Measurements from ENCODE around the gene PAX3. TPM values are rescaled to one million over a fixed set of nuclear protein-coding genes. Genes with fewer than 3 reads are reported as not detected.

PAX3 gene
- total and polyA plus RNA-seq, 9 donors = not detected

- no peak overlapping the region for H3K27ac ChIP-seq
- intact Hi-C loops (cut with DNase I) = no loop called here
- TF ChIP-seq POLR2A (IDR thresholded peaks at IDR 0.05) (no peak), EP300 (IDR thresholded peaks at IDR 0.05) (no peak), CTCF (IDR thresholded peaks at IDR 0.05) (no peak)
- 51 to 71% (median 65%) methylated on average over 3 of the region's 3 CpGs for WGBS, 3 donors
- no peaks in the 10 kb centered on the region for H3K4me1 ChIP-seq (ENCODE audit: insufficient read depth)
- H3K36me3 ChIP-seq = no peaks in the 10 kb centered on the region
- no peaks in the 10 kb centered on the region for H3K9me3 ChIP-seq
- no peak overlapping the region for H3K4me3 ChIP-seq
- no peaks in the 10 kb centered on the region for H3K27me3 ChIP-seq
- DNase-seq = no peak
Observed at GRCh38 chr2:222238072-222238471, 60.7 kb downstream of the PAX3 start.

GRCh38 chr2:222232839-222233238, 66.0 kb downstream of the PAX3 start:
- TF ChIP-seq EP300 (IDR thresholded peaks at IDR 0.05) (no peak), CTCF (IDR thresholded peaks at IDR 0.05) (no peak), POLR2A (IDR thresholded peaks at IDR 0.05) (no peak)
- no peak for DNase-seq
- H3K27ac ChIP-seq = no peak overlapping the region
- no peaks in the 10 kb centered on the region for H3K4me1 ChIP-seq (ENCODE audit: insufficient read depth)
- no peaks in the 10 kb centered on the region for H3K9me3 ChIP-seq
- intact Hi-C loops (cut with DNase I) = no loop called here
- no peaks in the 10 kb centered on the region for H3K36me3 ChIP-seq
- no peak overlapping the region for H3K4me3 ChIP-seq
- H3K27me3 ChIP-seq = no peaks in the 10 kb centered on the region

GRCh38 chr2:222232372-222232771, 66.4 kb downstream of the PAX3 start:
- intact Hi-C loops (cut with DNase I) = no loop called here
- no peaks in the 10 kb centered on the region for H3K4me1 ChIP-seq (ENCODE audit: insufficient read depth)
- H3K9me3 ChIP-seq = no peaks in the 10 kb centered on the region
- no peak for TF ChIP-seq POLR2A (IDR thresholded peaks at IDR 0.05)
- TF ChIP-seq CTCF (IDR thresholded peaks at IDR 0.05) = no peak
- TF ChIP-seq EP300 (IDR thresholded peaks at IDR 0.05) = no peak
- 81 to 89% (median 85%) methylated on average over 3 of the region's 3 CpGs for WGBS, 3 donors
- no peak overlapping the region for H3K4me3 ChIP-seq
- H3K27me3 ChIP-seq = no peaks in the 10 kb centered on the region
- no peak overlapping the region for H3K27ac ChIP-seq
- DNase-seq = no peak
- no peaks in the 10 kb centered on the region for H3K36me3 ChIP-seq

- 7 to 10% (median 9%) methylated on average over 4 of the region's 4 CpGs for WGBS, 3 donors
- intact Hi-C loops (cut with DNase I) = no loop called here
- Histone ChIP-seq H3K36me3 (no peaks in the 10 kb centered on the region), H3K27me3 (no peaks in the 10 kb centered on the region), H3K4me1 (ENCODE audit: insufficient read depth) (no peaks in the 10 kb centered on the region), H3K9me3 (no peaks in the 10 kb centered on the region), H3K4me3 (no peak overlapping the region), H3K27ac (no peak overlapping the region)
- TF ChIP-seq CTCF (IDR thresholded peaks at IDR 0.05) = no peak
- no peak for TF ChIP-seq POLR2A (IDR thresholded peaks at IDR 0.05)
- TF ChIP-seq EP300 (IDR thresholded peaks at IDR 0.05) = no peak
- no peak for DNase-seq
Observed at GRCh38 chr2:222228054-222228453, 70.7 kb downstream of the PAX3 start.

GRCh38 chr2:222218786-222219185, 80.0 kb downstream of the PAX3 start:
- intact Hi-C loops (cut with DNase I) = no loop called here
- WGBS, 3 donors = 6 to 10% (median 8%) methylated on average over 6 of the region's 6 CpGs
- Histone ChIP-seq H3K27me3 (no peaks in the 10 kb centered on the region), H3K36me3 (no peaks in the 10 kb centered on the region), H3K4me3 (no peak overlapping the region), H3K27ac (no peak overlapping the region), H3K9me3 (no peaks in the 10 kb centered on the region), H3K4me1 (ENCODE audit: insufficient read depth) (no peaks in the 10 kb centered on the region)
- DNase-seq = no peak
- no peak for TF ChIP-seq EP300 (IDR thresholded peaks at IDR 0.05)
- no peak for TF ChIP-seq CTCF (IDR thresholded peaks at IDR 0.05)
- TF ChIP-seq POLR2A (IDR thresholded peaks at IDR 0.05) = no peak
